ENCODE results near the gene BUB1. TPM values are rescaled to one million over a fixed set of nuclear protein-coding genes. Genes with fewer than 3 reads are reported as not detected.

Gene BUB1
- total RNA-seq, 2 donors from 2014 or later: not detected

- no peak for DNase-seq
- no peaks in the 10 kb centered on the region for H3K36me3 ChIP-seq (replicated peaks in 1 of 2; ENCODE audit: insufficient read depth in 1 of 2, low read depth in 2 of 2)
- 91 to 92% methylated on average over 7 to 10 of the region's 10 CpGs for WGBS, 2 donors
- intact Hi-C loops (cut with DNase I): no loop called here
- H3K9me3 ChIP-seq: no peaks in the 10 kb centered on the region
- H3K4me1 ChIP-seq: peaks cover 14% of the 10 kb centered on the region
- TF ChIP-seq CTCF (IDR thresholded peaks at IDR 0.05) (no peak), POLR2A (IDR thresholded peaks at IDR 0.05) (no peak)
- no peak for ATAC-seq
- no peak overlapping the region for H3K27ac ChIP-seq
- no peak overlapping the region for H3K4me3 ChIP-seq
- no peaks in the 10 kb centered on the region for H3K27me3 ChIP-seq
These were observed 4.4 kb upstream of the BUB1 start for GRCh38 chr2:110682267-110682666.

GRCh38 chr2:110680709-110681108, 2.8 kb upstream of the BUB1 start:
- DNase-seq: no peak
- Histone ChIP-seq H3K9me3 (no peaks in the 10 kb centered on the region), H3K36me3 (replicated peaks in 1 of 2; ENCODE audit: insufficient read depth in 1 of 2, low read depth in 2 of 2) (no peaks in the 10 kb centered on the region), H3K4me3 (no peak overlapping the region), H3K4me1 (peaks cover 14% of the 10 kb centered on the region), H3K27ac (no peak overlapping the region), H3K27me3 (no peaks in the 10 kb centered on the region)
- WGBS, 2 donors: 87 to 90% methylated on average over 7 of the region's 7 CpGs
- intact Hi-C loops (cut with DNase I): no loop called here
- TF ChIP-seq POLR2A (IDR thresholded peaks at IDR 0.05): no peak
- TF ChIP-seq CTCF (IDR thresholded peaks at IDR 0.05): no peak
- ATAC-seq: no peak

- 51 to 79% methylated on average over 2 to 12 of the region's 12 CpGs for WGBS, 2 donors
- Histone ChIP-seq H3K36me3 (replicated peaks in 1 of 2; ENCODE audit: insufficient read depth in 1 of 2, low read depth in 2 of 2) (no peaks in the 10 kb centered on the region), H3K4me1 (peaks cover 14% of the 10 kb centered on the region), H3K9me3 (no peaks in the 10 kb centered on the region), H3K27ac (no peak overlapping the region), H3K27me3 (no peaks in the 10 kb centered on the region), H3K4me3 (no peak overlapping the region)
- DNase-seq (no peak), ATAC-seq (no peak)
- intact Hi-C loops (cut with DNase I): no loop called here
- TF ChIP-seq CTCF (IDR thresholded peaks at IDR 0.05): no peak
- no peak for TF ChIP-seq POLR2A (IDR thresholded peaks at IDR 0.05)
These were observed 2.0 kb upstream of the BUB1 start for GRCh38 chr2:110679865-110680264.

- Histone ChIP-seq H3K27ac (no peak overlapping the region), H3K4me1 (peaks cover 14% of the 10 kb centered on the region), H3K27me3 (no peaks in the 10 kb centered on the region), H3K9me3 (no peaks in the 10 kb centered on the region), H3K36me3 (replicated peaks in 1 of 2; ENCODE audit: insufficient read depth in 1 of 2, low read depth in 2 of 2) (no peaks in the 10 kb centered on the region), H3K4me3 (no peak overlapping the region)
- intact Hi-C loops (cut with DNase I): no loop called here
- peak in 1 of 4 donors; percentile 14 for DNase-seq
- WGBS, 2 donors: 24 to 28% methylated on average over 9 of the region's 9 CpGs
- TF ChIP-seq POLR2A (IDR thresholded peaks at IDR 0.05): no peak
- TF ChIP-seq CTCF (IDR thresholded peaks at IDR 0.05): no peak
- ATAC-seq: no peak
These were observed 1.5 kb upstream of the BUB1 start for GRCh38 chr2:110679337-110679707.

GRCh38 chr2:110678457-110679336, 834 bp upstream of the BUB1 start:
- ATAC-seq (peak; percentile 18), DNase-seq (peak; percentile 14 to 32 (median 25))
- Histone ChIP-seq H3K27me3 (no peaks in the 10 kb centered on the region), H3K4me1 (peaks cover 14% of the 10 kb centered on the region), H3K4me3 (peak overlapping the region; percentile 24 to 52), H3K27ac (peak overlapping the region; percentile 76 to 93 (median 86)), H3K36me3 (replicated peaks in 1 of 2; ENCODE audit: insufficient read depth in 1 of 2, low read depth in 2 of 2) (no peaks in the 10 kb centered on the region), H3K9me3 (no peaks in the 10 kb centered on the region)
- 0 to 1% methylated on average over 26 to 28 of the region's 28 CpGs for WGBS, 2 donors
- TF ChIP-seq CTCF (IDR thresholded peaks at IDR 0.05) (no peak), POLR2A (IDR thresholded peaks at IDR 0.05) (no peak)
- intact Hi-C loops (cut with DNase I): no loop called here
